OCI-LY7 (cell line): ENCODE data around the gene RFX8. TPM values are rescaled to one million over a fixed set of nuclear protein-coding genes. Genes with fewer than 3 reads are reported as not detected.

Experiments
- BruUV-seq: library from RNA; stranded (reverse); fragments of 400-500 nt; replicated peaks from 2 replicates; lab custom pipeline; 2021; lab: Mats Ljungman, UMichigan
- CTCF ChIA-PET: fragments of 300-600 bp; sonication (Branson Sonifier 250); formaldehyde crosslinking; loops from one replicate; lab custom pipeline; 2022; ENCODE audit warnings: antibody characterized with exemption; ENCODE audit not compliant: unreplicated experiment; lab: Charles Lee
- POLR2A ChIA-PET: fragments of 300-600 bp; sonication (Branson Sonifier 250); formaldehyde crosslinking; loops from one replicate; lab custom pipeline; 2022; ENCODE audit warnings: antibody characterized with exemption; lab: Charles Lee
- DNase-seq: peaks from one replicate; pipeline ENCODE4 v3.0.0-alpha.2; 2015; ENCODE audit warnings: low spot score
- H2AFZ ChIP-seq: fragments of 200-600 bp; sonication (generic), shearing (Covaris generic); 2 replicates; pipeline ENCODE4 v1.6.1; 2014; ENCODE audit warnings: mild to moderate bottlenecking, antibody characterized with exemption, low read length, moderate library complexity
- H3K27ac ChIP-seq: fragments of 200-600 bp; sonication (generic); 2 replicates; pipeline ENCODE4 v1.5.1; 2014; ENCODE audit warnings: mixed run types, low read depth, mild to moderate bottlenecking, moderate library complexity, low read length, inconsistent platforms; ENCODE audit not compliant: poor library complexity, severe bottlenecking
- H3K36me3 ChIP-seq: fragments of 200-600 bp; sonication (generic); 2 replicates; pipeline ENCODE4 v1.6.1; 2014; ENCODE audit warnings: mild to moderate bottlenecking, antibody characterized with exemption, low read length, moderate library complexity, mixed read lengths; ENCODE audit not compliant: insufficient read depth
- H3K4me1 ChIP-seq: fragments of 200-600 bp; sonication (generic); 2 replicates; pipeline ENCODE4 v1.5.1; 2014; ENCODE audit warnings: mild to moderate bottlenecking, low read length; ENCODE audit not compliant: insufficient read depth, poor library complexity, severe bottlenecking
- H3K4me2 ChIP-seq: fragments of 200-600 bp; sonication (generic); 2 replicates; pipeline ENCODE4 v1.6.1; 2014; ENCODE audit warnings: mild to moderate bottlenecking, low read length
- H3K4me3 ChIP-seq: fragments of 200-600 bp; sonication (generic); 2 replicates; pipeline ENCODE4 v1.5.1; 2014; ENCODE audit warnings: mild to moderate bottlenecking, low read depth, low read length; ENCODE audit not compliant: poor library complexity, severe bottlenecking
- H3K79me2 ChIP-seq: fragments of 200-600 bp; sonication (generic); 2 replicates; pipeline ENCODE4 v1.6.1; 2016; ENCODE audit warnings: low read depth, mild to moderate bottlenecking, low read length, moderate library complexity, mixed read lengths; ENCODE audit not compliant: insufficient read depth
- H3K9me2 ChIP-seq: fragments of 200-600 bp; sonication (generic); 2 replicates; pipeline ENCODE4 v1.6.1; 2016; ENCODE audit warnings: mild to moderate bottlenecking, low read length, mixed read lengths; ENCODE audit not compliant: insufficient read depth
- H3K9me3 ChIP-seq: fragments of 200-600 bp; sonication (generic); 2 replicates; pipeline ENCODE4 v1.6.1; 2014; ENCODE audit warnings: mild to moderate bottlenecking, mixed run types, low read length, mixed read lengths
- H4K20me1 ChIP-seq: fragments of 200-600 bp; sonication (generic); 2 replicates; pipeline ENCODE4 v1.6.1; 2014; ENCODE audit warnings: mild to moderate bottlenecking, antibody characterized with exemption, low read length, moderate library complexity, mixed read lengths; ENCODE audit not compliant: insufficient read depth
- EZH2phosphoT487 ChIP-seq: fragments of 200-600 bp; sonication (generic); IDR thresholded peaks from 2 replicates; pipeline ENCODE4 v1.6.1; 2018; ENCODE audit warnings: low read depth, borderline replicate concordance, mild to moderate bottlenecking, mixed run types, antibody characterized with exemption, low read length, moderate library complexity, mixed read lengths
- intact Hi-C: fragments of 100-400 bp; cut with micrococcal nuclease; formaldehyde crosslinking; loops from one replicate; pipeline ENCODE4 v1.10.0; 2022; ENCODE audit not compliant: unreplicated experiment
- total RNA-seq, 2 experiments: library from RNA; depleted of rRNA in 1 of 2; stranded (reverse); fragments of >200 nt in 1 of 2; shearing (Covaris generic) in 1 of 2; gene quantifications; 2 replicates each; pipeline ENCODE4 v1.2.3, GENCODE V29; 2014 to 2022
- TF ChIP-seq, protein P1 (sequence below): fragments of 200-600 bp; sonication (generic); conservative IDR thresholded peaks from 2 replicates; pipeline ENCODE4 v1.5.1; 2014; ENCODE audit warnings: mild to moderate bottlenecking, antibody characterized with exemption, low read length, moderate library complexity, mixed read lengths

The RFX8 gene
- total RNA-seq, 2 experiments from 2014 or later = not detected

DNA sequence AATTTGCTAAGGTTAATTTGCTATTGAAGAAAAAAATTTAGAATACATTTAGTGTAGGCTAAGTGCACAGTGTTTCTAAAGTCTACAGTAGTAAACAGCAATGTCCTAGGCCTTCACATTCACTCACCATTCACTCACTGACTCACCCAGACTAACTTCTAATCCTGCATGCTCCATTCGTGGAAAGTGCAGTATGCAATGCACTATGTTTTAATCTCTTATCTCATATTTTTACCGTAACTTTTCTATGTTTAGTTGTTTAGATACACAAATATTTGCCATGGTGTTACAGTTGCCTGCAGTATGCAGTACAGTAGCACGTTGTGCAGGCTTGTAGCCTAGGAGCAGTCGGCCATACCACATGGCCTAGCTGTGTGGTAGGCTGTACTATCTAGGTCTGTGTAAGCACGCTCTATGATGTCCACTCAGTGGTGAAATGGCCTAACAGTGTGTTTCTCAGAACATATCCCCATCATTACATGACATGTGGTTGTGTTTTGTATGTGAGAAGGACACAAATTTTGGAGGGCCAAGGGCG, 18.1 kb upstream of the RFX8 start:
- no peak overlapping the region for H3K4me2 ChIP-seq
- no TSS peak for BruUV-seq
- no peak overlapping the region for H3K4me3 ChIP-seq
- H3K9me3 ChIP-seq = no peaks in the 10 kb centered on the region
- H3K79me2 ChIP-seq = no peaks in the 10 kb centered on the region
- intact Hi-C loops = no loop called here
- no peak for DNase-seq
- no peaks in the 10 kb centered on the region for H3K4me1 ChIP-seq
- H3K9me2 ChIP-seq = no peaks in the 10 kb centered on the region
- H3K27ac ChIP-seq = no peak overlapping the region
- H3K36me3 ChIP-seq = no peaks in the 10 kb centered on the region
- TF ChIP-seq, protein P1, sequence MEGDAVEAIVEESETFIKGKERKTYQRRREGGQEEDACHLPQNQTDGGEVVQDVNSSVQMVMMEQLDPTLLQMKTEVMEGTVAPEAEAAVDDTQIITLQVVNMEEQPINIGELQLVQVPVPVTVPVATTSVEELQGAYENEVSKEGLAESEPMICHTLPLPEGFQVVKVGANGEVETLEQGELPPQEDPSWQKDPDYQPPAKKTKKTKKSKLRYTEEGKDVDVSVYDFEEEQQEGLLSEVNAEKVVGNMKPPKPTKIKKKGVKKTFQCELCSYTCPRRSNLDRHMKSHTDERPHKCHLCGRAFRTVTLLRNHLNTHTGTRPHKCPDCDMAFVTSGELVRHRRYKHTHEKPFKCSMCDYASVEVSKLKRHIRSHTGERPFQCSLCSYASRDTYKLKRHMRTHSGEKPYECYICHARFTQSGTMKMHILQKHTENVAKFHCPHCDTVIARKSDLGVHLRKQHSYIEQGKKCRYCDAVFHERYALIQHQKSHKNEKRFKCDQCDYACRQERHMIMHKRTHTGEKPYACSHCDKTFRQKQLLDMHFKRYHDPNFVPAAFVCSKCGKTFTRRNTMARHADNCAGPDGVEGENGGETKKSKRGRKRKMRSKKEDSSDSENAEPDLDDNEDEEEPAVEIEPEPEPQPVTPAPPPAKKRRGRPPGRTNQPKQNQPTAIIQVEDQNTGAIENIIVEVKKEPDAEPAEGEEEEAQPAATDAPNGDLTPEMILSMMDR = no peak
- TF ChIP-seq EZH2phosphoT487 = no peak
- ChIA-PET CTCF (no interaction called here), POLR2A (no interaction called here)
- no peaks in the 10 kb centered on the region for H4K20me1 ChIP-seq
- H2AFZ ChIP-seq = no peak overlapping the region

- Histone ChIP-seq H2AFZ (no peak overlapping the region), H3K4me3 (no peak overlapping the region), H3K27ac (no peak overlapping the region), H3K9me2 (no peaks in the 10 kb centered on the region), H3K9me3 (no peaks in the 10 kb centered on the region), H4K20me1 (no peaks in the 10 kb centered on the region), H3K4me2 (no peak overlapping the region), H3K79me2 (no peaks in the 10 kb centered on the region), H3K36me3 (no peaks in the 10 kb centered on the region), H3K4me1 (no peaks in the 10 kb centered on the region)
- no peak for DNase-seq
- no peak for TF ChIP-seq EZH2phosphoT487
- TF ChIP-seq, protein P1 = no peak
- CTCF ChIA-PET = no interaction called here
- intact Hi-C loops = no loop called here
- POLR2A ChIA-PET = no interaction called here
- BruUV-seq = no TSS peak
Measured at GRCh38 chr2:101486994-101487393, 12.1 kb upstream of the RFX8 start.

- H3K79me2 ChIP-seq = no peaks in the 10 kb centered on the region
- intact Hi-C loops = no loop called here
- no peak overlapping the region for H2AFZ ChIP-seq
- ChIA-PET CTCF (no interaction called here), POLR2A (no interaction called here)
- no peak overlapping the region for H3K4me2 ChIP-seq
- no peak overlapping the region for H3K27ac ChIP-seq
- H3K4me1 ChIP-seq = no peaks in the 10 kb centered on the region
- DNase-seq = no peak
- H3K9me2 ChIP-seq = no peaks in the 10 kb centered on the region
- TF ChIP-seq, protein P1 = no peak
- TF ChIP-seq EZH2phosphoT487 = no peak
- no TSS peak for BruUV-seq
- no peak overlapping the region for H3K4me3 ChIP-seq
- no peaks in the 10 kb centered on the region for H3K36me3 ChIP-seq
- no peaks in the 10 kb centered on the region for H3K9me3 ChIP-seq
- no peaks in the 10 kb centered on the region for H4K20me1 ChIP-seq
Measured at GRCh38 chr2:101486258-101486701, 11.4 kb upstream of the RFX8 start.
